ENCODE results near the gene PFKFB4. TPM values are rescaled to one million over a fixed set of nuclear protein-coding genes. Genes with fewer than 3 reads are reported as not detected.
"Not testable (repeated sequence)": the region's sequence is repeated elsewhere in the genome, so short reads cannot be mapped to it uniquely, and the experiment has no call there.

PFKFB4 gene
- polyA plus RNA-seq, 4 donors = 3.7 to 6.1 (median 5.5) TPM

DNA sequence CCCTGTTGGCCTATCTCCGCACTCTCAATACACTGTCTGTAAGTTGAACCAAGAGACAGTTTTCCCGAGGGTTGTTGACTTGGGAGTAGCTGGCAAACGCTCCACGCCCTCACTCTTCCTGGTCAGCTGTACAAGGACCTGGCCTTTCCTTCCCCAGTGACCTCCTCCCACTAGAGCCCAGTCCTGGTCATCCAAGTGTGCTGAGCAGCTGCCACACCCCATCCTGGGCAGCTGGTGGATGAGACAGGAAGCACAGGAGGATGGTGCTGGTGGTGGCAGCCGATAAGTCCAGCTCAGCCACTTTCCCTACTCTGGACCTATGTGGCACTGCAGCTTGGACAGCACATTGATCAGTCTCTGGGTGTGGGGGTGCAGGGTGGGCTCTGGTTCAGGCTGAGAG lies 19.8 kb downstream of the PFKFB4 start:
- no peak for DNase-seq (ENCODE audit: low read depth in 4 of 4, low spot score in 2 of 4)

GRCh38 chr3:48536116-48536515 lies 20.5 kb downstream of the PFKFB4 start:
- DNase-seq (ENCODE audit: low read depth in 4 of 4, low spot score in 2 of 4) = no peak

- no peak for DNase-seq (ENCODE audit: low read depth in 4 of 4, low spot score in 2 of 4)
Observed at GRCh38 chr3:48535578-48535977, 21.0 kb downstream of the PFKFB4 start.

DNA sequence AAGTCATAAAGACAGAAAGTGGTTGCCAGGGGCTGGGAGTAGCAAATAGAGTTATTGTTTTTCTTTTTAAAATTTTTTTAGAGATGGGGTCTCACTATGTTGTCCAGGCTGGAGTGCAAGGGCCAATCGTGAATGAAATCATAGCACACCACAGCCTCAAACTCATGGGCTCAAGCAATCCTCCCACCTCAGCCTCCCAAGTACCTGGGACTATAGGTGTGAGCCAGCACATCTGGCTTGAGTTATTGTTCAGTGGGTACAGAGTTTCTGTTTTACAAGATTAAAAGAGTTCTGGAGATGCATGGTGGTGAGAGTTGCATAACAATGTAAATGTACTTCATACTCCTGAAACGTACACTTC lies 23.6 kb downstream of the PFKFB4 start:
- no peak for DNase-seq (ENCODE audit: low read depth in 4 of 4, low spot score in 2 of 4)

- no peak for DNase-seq (ENCODE audit: low read depth in 4 of 4, low spot score in 2 of 4)
Observed at GRCh38 chr3:48532271-48532976, 24.2 kb downstream of the PFKFB4 start.

- not testable (repeated sequence) for DNase-seq (ENCODE audit: low read depth in 4 of 4, low spot score in 2 of 4)
Observed at GRCh38 chr3:48530701-48531100, 25.9 kb downstream of the PFKFB4 start.

DNA sequence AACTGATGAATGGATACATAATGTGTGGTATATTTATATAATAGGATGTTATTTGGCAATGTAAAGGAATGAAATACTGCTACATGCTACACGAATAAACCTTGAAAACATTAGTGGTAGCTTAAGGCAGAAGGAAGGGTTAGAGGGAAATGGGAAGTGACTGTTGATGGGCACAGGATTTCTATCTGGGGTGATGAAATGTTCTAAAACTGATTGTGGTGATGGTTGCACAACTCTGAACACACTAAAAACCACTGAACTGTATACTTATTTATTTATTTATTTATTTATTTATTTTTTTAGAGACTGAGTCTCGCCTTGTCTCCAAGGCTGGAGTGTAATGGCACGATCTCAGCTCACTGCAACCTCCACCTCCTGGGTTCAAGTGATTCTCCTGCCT lies 27.8 kb downstream of the PFKFB4 start:
- no peak for DNase-seq (ENCODE audit: low read depth in 4 of 4, low spot score in 2 of 4)

GRCh38 chr3:48528048-48528447 lies 28.6 kb downstream of the PFKFB4 start:
- DNase-seq (ENCODE audit: low read depth in 4 of 4, low spot score in 2 of 4) = no peak

- no peak for DNase-seq (ENCODE audit: low read depth in 4 of 4, low spot score in 2 of 4)
Observed at GRCh38 chr3:48524970-48525369, 31.6 kb downstream of the PFKFB4 start.

GRCh38 chr3:48521635-48522034 lies 35.0 kb downstream of the PFKFB4 start:
- DNase-seq (ENCODE audit: low read depth in 4 of 4, low spot score in 2 of 4) = no peak

- no peak for DNase-seq (ENCODE audit: low read depth in 4 of 4, low spot score in 2 of 4)
Observed at GRCh38 chr3:48519277-48519643, 37.3 kb downstream of the PFKFB4 start.

DNA sequence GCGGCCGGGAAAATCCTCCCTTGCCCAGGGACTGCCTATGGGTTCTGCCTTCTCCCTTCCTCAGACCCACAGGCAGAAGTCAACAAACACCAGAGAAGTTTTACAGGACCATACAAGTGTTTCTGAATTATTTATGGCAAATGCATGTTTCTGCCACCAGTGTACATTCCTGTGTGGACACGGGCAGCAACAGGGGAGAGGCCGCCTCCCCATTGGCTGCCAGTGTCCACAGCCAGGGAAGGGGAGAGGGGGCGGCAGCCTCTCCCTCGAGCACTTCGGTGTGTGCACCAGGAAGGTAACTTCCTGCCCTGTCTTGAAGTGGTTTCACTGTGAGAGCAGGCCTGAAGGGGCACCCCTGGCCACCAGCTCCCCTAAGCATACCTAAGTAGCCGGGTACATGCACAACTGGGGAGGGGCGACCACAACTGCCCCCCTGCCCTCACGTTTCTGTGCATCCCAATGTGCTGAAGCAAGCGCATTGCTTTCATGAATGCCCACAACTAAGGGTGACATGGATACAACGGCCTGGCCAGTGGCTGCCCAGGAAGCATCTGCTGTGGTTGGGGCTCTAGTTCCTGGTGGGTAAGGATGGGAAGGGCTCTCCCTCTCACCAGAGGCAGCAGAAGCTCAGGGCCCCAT lies 37.8 kb downstream of the PFKFB4 start:
- DNase-seq (ENCODE audit: low read depth in 4 of 4, low spot score in 2 of 4) = no peak

- no peak for DNase-seq (ENCODE audit: low read depth in 4 of 4, low spot score in 2 of 4)
Observed at GRCh38 chr3:48518069-48518468, 38.5 kb downstream of the PFKFB4 start.

DNA sequence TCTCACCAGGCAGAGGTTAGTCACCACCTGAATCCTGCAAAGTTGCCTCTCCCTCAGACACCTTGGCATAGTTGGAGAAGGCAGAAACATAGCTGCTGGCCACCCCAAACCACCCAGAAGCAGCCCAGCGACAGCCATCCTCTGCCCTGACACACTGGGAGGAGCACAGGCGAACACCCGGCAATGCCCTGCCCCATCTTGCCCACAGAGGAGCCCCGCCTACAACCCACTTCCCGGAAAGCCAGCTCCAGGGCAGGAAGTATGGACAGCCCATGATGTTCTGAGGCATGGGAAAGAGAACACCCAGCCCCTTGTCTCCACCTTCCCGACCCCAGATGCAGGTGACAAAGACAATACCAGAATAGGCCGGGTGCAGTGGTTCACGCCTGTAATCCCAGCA lies 40.0 kb downstream of the PFKFB4 start:
- DNase-seq (ENCODE audit: low read depth in 4 of 4, low spot score in 2 of 4) = no peak

- DNase-seq (ENCODE audit: low read depth in 4 of 4, low spot score in 2 of 4) = no peak
Observed at GRCh38 chr3:48514431-48515227, 42.0 kb downstream of the PFKFB4 start.

DNA sequence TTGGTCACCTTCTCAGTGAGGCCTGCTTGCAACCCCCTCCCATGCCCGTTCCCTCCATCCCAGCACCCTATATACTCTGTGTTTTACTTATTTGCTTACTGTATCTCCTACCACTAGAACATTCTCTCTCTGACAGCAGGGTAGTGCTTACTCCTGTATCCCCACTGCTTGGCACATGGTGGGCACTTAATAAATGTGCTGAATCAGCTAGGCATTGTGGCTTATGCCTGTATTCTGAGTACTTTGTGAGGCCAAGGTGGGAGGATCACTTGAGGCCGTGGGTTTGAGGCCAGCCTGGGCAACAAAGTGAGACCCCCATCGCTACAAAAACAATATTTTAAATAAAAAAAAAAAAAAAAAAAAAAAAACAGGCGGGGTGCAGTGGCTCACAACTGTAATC lies 45.1 kb downstream of the PFKFB4 start:
- DNase-seq (ENCODE audit: low read depth in 4 of 4, low spot score in 2 of 4) = no peak

DNA sequence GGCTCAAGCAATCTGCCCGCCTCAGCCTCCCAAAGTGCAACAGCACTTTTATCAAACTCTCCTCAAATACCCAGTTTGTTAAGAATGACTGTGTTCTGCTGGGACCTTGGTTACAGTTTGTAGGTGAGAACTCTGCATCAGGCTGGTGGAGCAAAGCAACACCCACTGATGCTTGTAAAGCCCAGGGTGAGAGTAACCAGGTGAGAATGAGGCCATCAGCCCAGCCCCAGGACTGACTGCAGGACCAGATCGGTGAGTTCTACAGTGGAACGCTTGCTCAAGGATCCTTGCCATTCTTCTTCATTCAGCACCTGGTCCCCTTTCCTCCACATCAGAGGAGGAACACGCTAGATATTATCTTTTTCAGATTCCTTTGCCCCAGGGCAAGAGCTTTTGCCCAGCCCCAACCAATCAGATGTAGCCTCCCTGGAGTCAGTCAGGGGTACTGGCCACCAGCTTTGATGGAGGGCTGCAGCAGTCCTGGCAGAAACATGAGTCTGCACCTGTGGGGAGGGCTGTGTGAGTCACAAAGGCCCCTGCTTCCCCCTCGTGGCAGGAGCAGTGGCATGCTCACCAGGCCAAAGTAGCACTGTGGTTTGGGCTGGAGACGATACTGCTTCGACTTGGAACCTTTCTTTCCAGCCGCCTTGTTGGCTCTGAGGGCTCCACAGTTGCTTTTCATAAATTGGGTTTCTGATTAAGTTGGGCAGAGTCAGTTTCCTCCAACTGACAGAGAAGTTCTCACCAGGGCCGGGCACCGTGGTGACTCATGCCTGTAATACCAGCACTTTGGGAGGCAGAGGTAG lies 49.1 kb downstream of the PFKFB4 start:
- DNase-seq (ENCODE audit: low read depth in 4 of 4, low spot score in 2 of 4) = peak in 1 of 4 donors; percentile 20

- no peak for DNase-seq (ENCODE audit: low read depth in 4 of 4, low spot score in 2 of 4)
Observed at GRCh38 chr3:48505968-48506504, 50.6 kb downstream of the PFKFB4 start.

- DNase-seq (ENCODE audit: low read depth in 4 of 4, low spot score in 2 of 4) = no peak
Observed at GRCh38 chr3:48505146-48505545, 51.5 kb downstream of the PFKFB4 start.

GRCh38 chr3:48504051-48504946 lies 52.3 kb downstream of the PFKFB4 start, which contains the start of gene SHISA5:
Gene SHISA5, minus strand, starts transcription at chr3:48504174. Its CDS starts 80 bp downstream, at chr3:48504094.
- DNase-seq (ENCODE audit: low read depth in 4 of 4, low spot score in 2 of 4) = peak in 1 of 4 donors; percentile 36

Measured in left renal cortex interstitium (tissue), 4 donors.